KMS-11 (cell line): ENCODE measurements around the gene OR10D3.

Experiments
- H2AFZ ChIP-seq: fragments of 200-600 bp; sonication (generic); 2 replicates; pipeline ENCODE4 v1.6.1; 2016; ENCODE audit warnings: antibody characterized with exemption, mixed run types, low read depth
- H3K27ac ChIP-seq: fragments of 200-600 bp; sonication (generic); 2 replicates; pipeline ENCODE4 v1.6.1; 2016; ENCODE audit warnings: mild to moderate bottlenecking, mixed run types
- H3K27me3 ChIP-seq: fragments of 200-600 bp; sonication (generic); 2 replicates; pipeline ENCODE4 v1.6.1; 2017; ENCODE audit warnings: mild to moderate bottlenecking, low read depth, mixed run types, moderate library complexity; ENCODE audit not compliant: insufficient read depth
- H3K36me3 ChIP-seq: fragments of 200-600 bp; sonication (generic); 2 replicates; pipeline ENCODE4 v1.6.1; 2017; ENCODE audit warnings: mild to moderate bottlenecking, mixed run types; ENCODE audit not compliant: insufficient read depth
- H3K4me1 ChIP-seq: fragments of 200-600 bp; sonication (generic); 2 replicates; pipeline ENCODE4 v1.6.1; 2016; ENCODE audit warnings: mild to moderate bottlenecking, low read depth, mixed run types; ENCODE audit not compliant: poor library complexity, severe bottlenecking
- H3K4me2 ChIP-seq: fragments of 200-600 bp; sonication (generic); 2 replicates; pipeline ENCODE4 v1.7.0; 2016; ENCODE audit warnings: mild to moderate bottlenecking, mixed run types
- H3K4me3 ChIP-seq: fragments of 200-600 bp; sonication (generic); IDR thresholded peaks from 2 replicates; pipeline ENCODE4 v1.6.1; 2017; ENCODE audit warnings: low read depth, low read length, mixed read lengths; ENCODE audit not compliant: insufficient read depth
- H3K79me2 ChIP-seq: fragments of 200-600 bp; sonication (generic); 2 replicates; pipeline ENCODE4 v1.6.1; 2016; ENCODE audit warnings: low read depth, mixed run types; ENCODE audit not compliant: insufficient read depth
- H3K9ac ChIP-seq: fragments of 200-600 bp; sonication (generic); 2 replicates; pipeline ENCODE4 v1.6.1; 2016; ENCODE audit warnings: mild to moderate bottlenecking, mixed run types
- H4K20me1 ChIP-seq: fragments of 200-600 bp; sonication (generic); 2 replicates; pipeline ENCODE4 v1.6.1; 2016; ENCODE audit warnings: mild to moderate bottlenecking, mixed run types; ENCODE audit not compliant: insufficient read depth
- TF ChIP-seq, protein P1 (sequence below): fragments of 200-600 bp; sonication (generic); conservative IDR thresholded peaks from 2 replicates; pipeline ENCODE4 v1.6.1; 2017; ENCODE audit warnings: low read depth, mild to moderate bottlenecking, antibody characterized with exemption, low read length, moderate library complexity, mixed read lengths

OR10D3 gene

DNA sequence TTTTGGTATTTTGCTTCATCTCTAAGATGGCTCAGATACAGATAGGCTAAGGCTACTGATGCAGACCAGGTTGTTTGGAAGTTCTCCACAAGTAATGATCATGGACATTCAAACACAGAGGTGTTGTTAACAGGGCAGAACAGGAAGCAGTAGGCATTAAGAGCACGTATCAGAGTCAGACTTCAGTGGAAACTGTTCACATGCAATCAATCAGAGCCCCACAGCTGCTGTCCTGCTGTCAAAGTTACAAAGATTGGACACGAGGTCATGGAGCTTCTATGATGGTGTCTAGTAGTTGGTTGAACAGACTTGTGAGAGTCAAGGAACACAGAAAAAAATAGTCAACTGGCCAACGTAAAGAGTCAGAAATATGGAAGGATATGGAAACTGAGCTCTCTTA is 19.8 kb downstream of the OR10D3 start:
- H3K4me3 ChIP-seq: no peak overlapping the region
- no peaks in the 10 kb centered on the region for H3K36me3 ChIP-seq
- no peaks in the 10 kb centered on the region for H3K79me2 ChIP-seq
- H3K27ac ChIP-seq: no peak overlapping the region
- TF ChIP-seq, protein P1, sequence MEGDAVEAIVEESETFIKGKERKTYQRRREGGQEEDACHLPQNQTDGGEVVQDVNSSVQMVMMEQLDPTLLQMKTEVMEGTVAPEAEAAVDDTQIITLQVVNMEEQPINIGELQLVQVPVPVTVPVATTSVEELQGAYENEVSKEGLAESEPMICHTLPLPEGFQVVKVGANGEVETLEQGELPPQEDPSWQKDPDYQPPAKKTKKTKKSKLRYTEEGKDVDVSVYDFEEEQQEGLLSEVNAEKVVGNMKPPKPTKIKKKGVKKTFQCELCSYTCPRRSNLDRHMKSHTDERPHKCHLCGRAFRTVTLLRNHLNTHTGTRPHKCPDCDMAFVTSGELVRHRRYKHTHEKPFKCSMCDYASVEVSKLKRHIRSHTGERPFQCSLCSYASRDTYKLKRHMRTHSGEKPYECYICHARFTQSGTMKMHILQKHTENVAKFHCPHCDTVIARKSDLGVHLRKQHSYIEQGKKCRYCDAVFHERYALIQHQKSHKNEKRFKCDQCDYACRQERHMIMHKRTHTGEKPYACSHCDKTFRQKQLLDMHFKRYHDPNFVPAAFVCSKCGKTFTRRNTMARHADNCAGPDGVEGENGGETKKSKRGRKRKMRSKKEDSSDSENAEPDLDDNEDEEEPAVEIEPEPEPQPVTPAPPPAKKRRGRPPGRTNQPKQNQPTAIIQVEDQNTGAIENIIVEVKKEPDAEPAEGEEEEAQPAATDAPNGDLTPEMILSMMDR: no peak
- H2AFZ ChIP-seq: no peak overlapping the region
- no peaks in the 10 kb centered on the region for H3K27me3 ChIP-seq
- no peaks in the 10 kb centered on the region for H4K20me1 ChIP-seq
- no peak overlapping the region for H3K4me2 ChIP-seq
- H3K4me1 ChIP-seq: no peaks in the 10 kb centered on the region
- no peak overlapping the region for H3K9ac ChIP-seq

DNA sequence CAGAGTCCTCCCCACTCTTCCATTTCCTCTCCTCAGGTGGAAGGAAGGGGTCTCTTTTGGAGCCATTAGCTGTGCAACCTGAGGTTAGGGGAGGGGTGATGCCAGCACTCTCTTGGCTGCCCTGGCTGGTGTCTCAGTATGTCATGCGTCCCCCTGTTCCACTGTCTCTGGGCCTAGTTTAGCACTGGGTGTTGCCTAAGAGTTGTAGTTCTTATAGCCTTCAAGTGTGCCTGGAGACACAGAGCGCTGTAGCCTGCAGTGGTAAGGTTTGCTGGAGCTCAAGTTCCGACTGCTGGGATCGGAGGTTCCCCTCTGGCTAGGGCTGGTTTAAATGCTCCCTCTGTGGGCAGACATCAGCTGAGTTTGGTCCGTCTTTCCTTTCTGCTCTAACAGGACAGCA is 20.9 kb downstream of the OR10D3 start:
- no peaks in the 10 kb centered on the region for H3K36me3 ChIP-seq
- H2AFZ ChIP-seq: no peak overlapping the region
- no peaks in the 10 kb centered on the region for H4K20me1 ChIP-seq
- TF ChIP-seq, protein P1: no peak
- H3K4me2 ChIP-seq: no peak overlapping the region
- H3K9ac ChIP-seq: no peak overlapping the region
- H3K4me3 ChIP-seq: no peak overlapping the region
- no peaks in the 10 kb centered on the region for H3K4me1 ChIP-seq
- no peak overlapping the region for H3K27ac ChIP-seq
- H3K79me2 ChIP-seq: no peaks in the 10 kb centered on the region
- H3K27me3 ChIP-seq: no peaks in the 10 kb centered on the region

DNA sequence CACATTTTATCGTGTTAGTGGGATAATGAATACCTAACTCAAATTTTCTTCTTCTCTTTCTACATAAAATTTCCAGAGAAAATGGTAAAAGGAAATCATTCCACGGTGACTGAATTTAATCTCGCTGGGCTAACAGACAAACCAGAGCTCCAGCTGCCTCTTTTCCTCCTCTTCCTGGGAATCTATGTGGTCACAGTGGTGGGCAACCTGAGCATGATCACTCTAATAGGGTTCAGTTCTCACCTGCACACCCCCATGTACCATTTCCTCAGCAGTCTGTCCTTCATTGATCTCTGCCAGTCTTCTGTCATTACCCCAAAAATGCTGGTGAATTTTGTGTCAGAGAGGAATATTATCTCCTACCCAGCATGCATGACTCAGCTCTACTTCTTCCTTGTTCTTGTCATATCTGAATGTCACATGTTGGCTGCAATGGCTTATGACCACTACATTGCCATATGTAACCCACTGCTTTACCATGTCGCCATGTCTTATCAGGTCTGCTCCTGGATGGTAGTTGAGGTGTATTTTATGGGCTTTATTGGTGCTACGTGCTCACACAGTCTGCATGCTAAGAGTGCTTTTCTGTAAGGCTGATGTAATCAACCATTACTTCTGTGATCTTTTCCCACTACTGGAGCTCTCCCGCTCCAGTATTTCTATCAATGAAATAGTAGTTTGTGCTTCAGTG is 24.1 kb downstream of the OR10D3 start:
- no peak overlapping the region for H3K27ac ChIP-seq
- no peaks in the 10 kb centered on the region for H3K79me2 ChIP-seq
- TF ChIP-seq, protein P1: no peak
- no peak overlapping the region for H3K4me2 ChIP-seq
- no peak overlapping the region for H3K4me3 ChIP-seq
- no peak overlapping the region for H2AFZ ChIP-seq
- H3K9ac ChIP-seq: no peak overlapping the region
- no peaks in the 10 kb centered on the region for H4K20me1 ChIP-seq
- H3K4me1 ChIP-seq: no peaks in the 10 kb centered on the region
- no peaks in the 10 kb centered on the region for H3K36me3 ChIP-seq
- H3K27me3 ChIP-seq: no peaks in the 10 kb centered on the region

DNA sequence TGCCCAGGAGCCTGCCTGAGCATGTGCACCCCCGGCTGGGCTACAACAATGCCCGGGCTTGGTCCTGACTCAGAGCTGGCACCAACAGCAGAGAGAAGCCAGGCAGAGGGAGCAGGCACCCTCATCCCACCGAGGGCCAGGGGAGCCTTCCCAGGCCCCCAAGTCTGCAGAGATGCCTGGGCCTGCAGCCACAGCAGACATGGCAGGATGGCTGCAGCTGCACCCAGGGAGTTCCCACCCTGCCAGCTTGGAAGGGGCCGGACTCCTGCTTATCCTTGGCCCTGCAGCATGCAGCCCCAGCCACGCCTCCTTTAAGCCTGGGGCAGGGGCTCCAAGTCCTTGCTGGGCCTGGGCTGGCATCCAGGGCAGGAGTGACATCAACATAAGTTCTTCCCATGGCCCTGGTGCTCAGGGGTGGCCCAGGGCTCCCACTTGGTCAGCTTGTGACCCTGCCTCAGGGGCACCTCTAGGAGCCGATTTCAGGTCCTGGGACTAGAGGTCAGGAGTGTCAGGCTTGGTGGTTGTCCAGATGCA is 26.7 kb downstream of the OR10D3 start:
- Histone ChIP-seq H3K4me3 (no peak overlapping the region), H3K27me3 (no peaks in the 10 kb centered on the region)
- TF ChIP-seq, protein P1: no peak

More for the DNA sequence above, 26.7 kb downstream of the OR10D3 start:
- Histone ChIP-seq H3K79me2 (no peaks in the 10 kb centered on the region), H3K36me3 (no peaks in the 10 kb centered on the region), H4K20me1 (no peaks in the 10 kb centered on the region), H3K4me1 (no peaks in the 10 kb centered on the region), H3K4me2 (no peak overlapping the region), H3K27ac (no peak overlapping the region), H2AFZ (no peak overlapping the region), H3K9ac (no peak overlapping the region)
